Measurements from ENCODE around the gene EIF4E1B.
"Not testable (repeated sequence)": the region's sequence is repeated elsewhere in the genome, so short reads cannot be mapped to it uniquely, and the experiment has no call there.

The EIF4E1B gene

GRCh38 chr5:176596689-176597416 lies 33.6 kb upstream of the EIF4E1B start:
- no peak overlapping the region for H3K4me3 ChIP-seq (ENCODE audit: low read depth, low read length)
- peak; percentile 23; the same call in 1 of the 2 replicates for TF ChIP-seq CTCF (IDR thresholded peaks at IDR 0.05; ENCODE audit: borderline replicate concordance, insufficient read depth, low read depth, low read length)

GRCh38 chr5:176597417-176598389 lies 32.8 kb upstream of the EIF4E1B start:
- TF ChIP-seq CTCF (IDR thresholded peaks at IDR 0.05; ENCODE audit: borderline replicate concordance, insufficient read depth, low read depth, low read length) = no peak
- H3K4me3 ChIP-seq (ENCODE audit: low read depth, low read length) = no peak overlapping the region

- not testable (repeated sequence) for H3K4me3 ChIP-seq (ENCODE audit: low read depth, low read length)
Measured at GRCh38 chr5:176599749-176600430, 30.6 kb upstream of the EIF4E1B start.

- no peak overlapping the region for H3K4me3 ChIP-seq (ENCODE audit: low read depth, low read length)
- no peak for TF ChIP-seq CTCF (IDR thresholded peaks at IDR 0.05; ENCODE audit: borderline replicate concordance, insufficient read depth, low read depth, low read length)
Measured at GRCh38 chr5:176601901-176602482, 28.5 kb upstream of the EIF4E1B start.

- TF ChIP-seq CTCF (IDR thresholded peaks at IDR 0.05; ENCODE audit: borderline replicate concordance, insufficient read depth, low read depth, low read length) = no peak
- no peak overlapping the region for H3K4me3 ChIP-seq (ENCODE audit: low read depth, low read length)
Measured at GRCh38 chr5:176603091-176603490, 27.4 kb upstream of the EIF4E1B start.

- TF ChIP-seq CTCF (IDR thresholded peaks at IDR 0.05; ENCODE audit: borderline replicate concordance, insufficient read depth, low read depth, low read length) = no peak
- H3K4me3 ChIP-seq (ENCODE audit: low read depth, low read length) = no peak overlapping the region
Measured at GRCh38 chr5:176606032-176606431, 24.4 kb upstream of the EIF4E1B start.

- no peak for TF ChIP-seq CTCF (IDR thresholded peaks at IDR 0.05; ENCODE audit: borderline replicate concordance, insufficient read depth, low read depth, low read length)
- no peak overlapping the region for H3K4me3 ChIP-seq (ENCODE audit: low read depth, low read length)
Measured at GRCh38 chr5:176606875-176607274, 23.6 kb upstream of the EIF4E1B start.

Measured in GM12875 (cell line).